Measurements from ENCODE around the gene CKAP5. TPM values are rescaled to one million over a fixed set of nuclear protein-coding genes. Genes with fewer than 3 reads are reported as not detected.

The CKAP5 gene
- polyA plus RNA-seq, 1 donor: 52.5 TPM

DNA sequence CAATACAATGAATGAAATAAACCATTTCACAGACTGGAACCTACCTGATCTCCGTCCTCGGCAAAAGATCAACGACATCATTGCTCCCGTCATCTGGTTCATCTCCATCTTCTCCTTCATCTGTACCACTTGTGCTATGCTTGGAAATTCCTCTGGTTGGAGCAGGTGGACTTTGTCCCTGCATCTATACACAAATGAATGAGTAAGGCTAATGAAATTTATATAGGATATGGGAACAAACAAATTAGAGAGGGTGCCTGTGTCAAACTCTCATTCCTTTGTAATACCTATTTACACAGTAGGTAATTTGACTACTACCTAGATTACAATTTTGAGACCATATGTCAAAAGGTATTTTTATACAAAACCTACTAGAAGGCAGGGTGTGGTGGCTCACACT is 67.7 kb downstream of the CKAP5 start:
- no peak overlapping the region for H3K4me3 ChIP-seq (ENCODE audit: low read length)
- DNase-seq: no peak
- WGBS (ENCODE audit: insufficient coverage, low lambda C conversion rate): no CpG with 5 or more reads among the region's 4 CpGs
- no peak overlapping the region for H3K27ac ChIP-seq (ENCODE audit: low read length)
- no peaks in the 10 kb centered on the region for H3K27me3 ChIP-seq (ENCODE audit: control insufficient read depth, insufficient read depth, low read length)
- H3K36me3 ChIP-seq (ENCODE audit: control insufficient read depth, insufficient read depth, low read length): peaks cover 56% of the 10 kb centered on the region
- no peaks in the 10 kb centered on the region for H3K9me3 ChIP-seq (ENCODE audit: control insufficient read depth, low read depth, low read length)
- H3K4me1 ChIP-seq (ENCODE audit: control insufficient read depth, insufficient read depth, low read length): no peaks in the 10 kb centered on the region

DNA sequence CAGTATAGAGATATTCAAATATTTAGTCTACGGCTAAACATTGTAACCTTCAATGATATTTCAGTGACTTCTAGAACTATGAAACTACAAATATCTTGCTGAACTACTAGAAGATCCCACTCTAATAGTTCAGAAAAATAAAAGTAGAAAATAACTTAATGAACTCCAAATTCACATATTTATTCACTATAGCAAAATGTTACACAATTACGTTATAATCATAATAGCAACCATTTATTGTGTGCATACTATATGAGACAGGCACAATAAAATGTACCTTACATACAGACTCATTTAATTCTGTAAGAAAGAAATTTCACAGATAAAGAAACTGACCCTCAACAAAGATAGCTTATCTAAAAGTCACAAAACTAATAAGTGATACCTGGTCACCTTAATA is 69.2 kb downstream of the CKAP5 start:
- Histone ChIP-seq H3K4me1 (ENCODE audit: control insufficient read depth, insufficient read depth, low read length) (no peaks in the 10 kb centered on the region), H3K27ac (ENCODE audit: low read length) (no peak overlapping the region), H3K27me3 (ENCODE audit: control insufficient read depth, insufficient read depth, low read length) (no peaks in the 10 kb centered on the region), H3K4me3 (ENCODE audit: low read length) (no peak overlapping the region), H3K36me3 (ENCODE audit: control insufficient read depth, insufficient read depth, low read length) (peaks cover 49% of the 10 kb centered on the region), H3K9me3 (ENCODE audit: control insufficient read depth, low read depth, low read length) (no peaks in the 10 kb centered on the region)
- WGBS (ENCODE audit: insufficient coverage, low lambda C conversion rate): 100% methylated on average over 2 of the region's 2 CpGs
- no peak for DNase-seq

DNA sequence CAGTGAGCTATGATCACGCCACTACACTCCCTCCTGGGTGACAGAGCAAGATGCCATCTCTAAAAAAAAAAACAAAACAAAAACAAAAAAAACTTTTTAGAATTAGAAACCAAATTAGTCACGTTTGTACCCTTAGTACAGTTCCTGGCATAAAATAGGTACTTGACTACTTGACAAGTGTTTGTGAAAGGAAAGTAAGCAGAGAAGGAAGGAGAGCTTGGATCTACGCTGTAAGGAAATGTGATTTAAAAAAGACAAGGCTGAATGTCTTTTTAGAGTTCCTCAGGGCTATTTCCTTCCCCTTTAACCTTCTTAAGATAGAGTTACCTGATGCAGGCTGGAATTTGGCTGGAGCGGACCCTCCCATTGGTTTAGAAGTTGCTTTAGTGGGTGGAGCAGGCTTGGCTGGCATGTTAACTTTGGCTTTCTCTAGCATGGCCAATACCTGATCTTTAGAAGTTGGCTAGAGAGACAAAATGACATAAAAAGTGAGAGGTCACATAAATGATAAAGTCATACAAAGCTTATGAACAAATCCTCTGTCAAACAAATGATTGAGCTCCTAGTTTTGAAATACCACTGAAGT is 76.4 kb downstream of the CKAP5 start:
- WGBS (ENCODE audit: insufficient coverage, low lambda C conversion rate): 100% methylated on average over 1 of the region's 4 CpGs
- DNase-seq: no peak
- no peak overlapping the region for H3K27ac ChIP-seq (ENCODE audit: low read length)
- no peaks in the 10 kb centered on the region for H3K27me3 ChIP-seq (ENCODE audit: control insufficient read depth, insufficient read depth, low read length)
- peaks cover 50% of the 10 kb centered on the region for H3K36me3 ChIP-seq (ENCODE audit: control insufficient read depth, insufficient read depth, low read length)
- no peak overlapping the region for H3K4me3 ChIP-seq (ENCODE audit: low read length)
- no peaks in the 10 kb centered on the region for H3K4me1 ChIP-seq (ENCODE audit: control insufficient read depth, insufficient read depth, low read length)
- H3K9me3 ChIP-seq (ENCODE audit: control insufficient read depth, low read depth, low read length): no peaks in the 10 kb centered on the region

DNA sequence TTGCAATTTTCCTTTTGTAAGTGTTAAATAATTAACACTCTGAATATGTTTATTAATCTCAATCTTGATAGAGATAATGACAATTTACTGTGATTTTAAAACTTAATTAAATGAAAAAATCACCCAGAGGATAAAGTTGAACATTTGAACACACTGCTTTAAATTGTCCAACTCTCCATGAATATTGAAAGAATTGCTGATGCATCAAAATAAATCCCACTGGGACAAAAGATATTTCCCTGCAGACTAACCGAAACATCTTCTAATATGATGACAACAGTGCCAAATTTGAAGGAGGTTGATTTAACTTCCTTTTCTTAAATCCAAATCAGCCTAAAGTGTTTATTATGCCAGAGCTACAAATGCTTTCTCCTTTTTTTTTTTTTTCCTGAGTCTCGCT is 79.4 kb downstream of the CKAP5 start:
- no CpG with 5 or more reads among the region's 2 CpGs for WGBS (ENCODE audit: insufficient coverage, low lambda C conversion rate)

DNA sequence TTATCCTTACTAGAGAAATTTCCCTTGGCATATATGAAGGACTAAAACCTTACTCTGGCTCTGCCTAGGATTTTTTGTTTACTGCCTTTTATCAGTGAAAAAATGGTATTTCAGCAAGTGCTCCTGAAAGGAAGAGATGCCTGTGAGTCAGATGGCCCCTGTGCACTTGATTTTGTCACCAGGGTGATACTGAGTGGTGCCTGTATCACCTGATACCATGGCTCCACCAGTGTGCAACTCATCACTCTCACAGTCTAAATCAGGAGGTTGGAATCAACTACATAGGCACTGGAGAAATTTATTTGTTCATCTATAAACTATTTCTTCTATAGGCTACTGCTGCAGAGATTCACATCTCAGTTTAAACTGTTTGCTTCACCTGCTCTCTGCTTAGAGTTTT is 83.8 kb downstream of the CKAP5 start:
- Histone ChIP-seq H3K27me3 (ENCODE audit: control insufficient read depth, insufficient read depth, low read length) (no peaks in the 10 kb centered on the region), H3K36me3 (ENCODE audit: control insufficient read depth, insufficient read depth, low read length) (peaks cover 70% of the 10 kb centered on the region), H3K9me3 (ENCODE audit: control insufficient read depth, low read depth, low read length) (no peaks in the 10 kb centered on the region), H3K4me1 (ENCODE audit: control insufficient read depth, insufficient read depth, low read length) (no peaks in the 10 kb centered on the region), H3K27ac (ENCODE audit: low read length) (no peak overlapping the region), H3K4me3 (ENCODE audit: low read length) (no peak overlapping the region)
- DNase-seq: no peak

More for the DNA sequence above, 79.4 kb downstream of the CKAP5 start:
- no peak for DNase-seq
- no peaks in the 10 kb centered on the region for H3K9me3 ChIP-seq (ENCODE audit: control insufficient read depth, low read depth, low read length)
- H3K27ac ChIP-seq (ENCODE audit: low read length): no peak overlapping the region
- no peaks in the 10 kb centered on the region for H3K27me3 ChIP-seq (ENCODE audit: control insufficient read depth, insufficient read depth, low read length)
- H3K4me1 ChIP-seq (ENCODE audit: control insufficient read depth, insufficient read depth, low read length): no peaks in the 10 kb centered on the region
- no peak overlapping the region for H3K4me3 ChIP-seq (ENCODE audit: low read length)
- peaks cover 71% of the 10 kb centered on the region for H3K36me3 ChIP-seq (ENCODE audit: control insufficient read depth, insufficient read depth, low read length)

DNA sequence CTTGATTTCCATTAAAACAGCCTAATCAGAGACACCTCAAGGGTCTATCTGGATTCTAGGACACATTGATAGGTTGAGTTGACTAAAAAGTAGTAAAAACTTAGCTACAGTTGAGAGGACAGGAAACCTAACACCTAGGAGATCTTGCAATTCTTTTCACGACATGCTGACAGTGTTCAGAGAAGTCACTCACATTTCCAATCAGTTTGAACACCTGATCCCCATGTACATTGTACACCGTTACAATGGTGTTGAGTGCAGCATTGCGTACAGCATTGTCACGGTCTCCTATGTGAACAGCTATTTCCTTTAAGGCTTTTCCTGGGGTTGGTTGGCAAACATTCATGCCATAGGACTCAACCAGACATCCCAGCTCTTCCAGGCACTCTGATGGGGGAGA is 84.3 kb downstream of the CKAP5 start:
- no peak for DNase-seq
- no peaks in the 10 kb centered on the region for H3K4me1 ChIP-seq (ENCODE audit: control insufficient read depth, insufficient read depth, low read length)
- H3K27me3 ChIP-seq (ENCODE audit: control insufficient read depth, insufficient read depth, low read length): no peaks in the 10 kb centered on the region
- H3K27ac ChIP-seq (ENCODE audit: low read length): no peak overlapping the region
- no peaks in the 10 kb centered on the region for H3K9me3 ChIP-seq (ENCODE audit: control insufficient read depth, low read depth, low read length)
- WGBS (ENCODE audit: insufficient coverage, low lambda C conversion rate): no CpG with 5 or more reads among the region's 4 CpGs
- no peak overlapping the region for H3K4me3 ChIP-seq (ENCODE audit: low read length)
- H3K36me3 ChIP-seq (ENCODE audit: control insufficient read depth, insufficient read depth, low read length): peaks cover 66% of the 10 kb centered on the region

DNA sequence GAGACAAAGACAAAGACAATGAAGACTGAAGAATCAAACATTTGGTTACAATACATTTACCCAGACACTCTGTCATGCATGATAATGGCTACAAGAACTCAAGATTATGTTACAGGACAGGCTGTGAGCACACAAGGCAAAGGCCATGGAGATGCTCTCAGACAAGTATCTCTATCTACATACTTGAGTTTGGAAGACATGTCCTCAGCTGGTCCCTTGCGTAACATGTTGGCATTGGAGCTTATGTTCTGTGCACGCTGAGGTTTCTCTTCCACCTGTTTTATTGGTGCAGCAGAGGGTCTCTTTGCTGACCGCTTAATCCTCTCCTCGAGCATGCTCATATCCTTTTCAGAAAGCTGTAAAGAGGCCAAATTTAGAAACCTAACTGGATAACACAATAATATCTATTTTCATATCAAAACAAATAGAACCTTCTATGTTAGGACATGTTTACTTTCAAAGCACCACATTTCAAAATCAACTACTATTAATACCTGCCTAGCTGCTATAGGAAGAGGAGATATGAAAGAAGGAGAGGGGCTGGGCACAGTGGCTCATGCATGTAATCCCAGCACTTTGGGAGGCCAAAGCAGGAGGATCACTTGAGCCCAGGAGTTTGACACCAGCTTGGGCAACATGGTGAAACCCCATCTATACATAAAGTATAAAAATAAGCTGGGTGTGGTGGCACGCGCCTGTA is 85.5 kb downstream of the CKAP5 start:
- no peak overlapping the region for H3K4me3 ChIP-seq (ENCODE audit: low read length)
- 100% methylated on average over 2 of the region's 6 CpGs for WGBS (ENCODE audit: insufficient coverage, low lambda C conversion rate)
- no peak for DNase-seq
- no peaks in the 10 kb centered on the region for H3K4me1 ChIP-seq (ENCODE audit: control insufficient read depth, insufficient read depth, low read length)
- H3K9me3 ChIP-seq (ENCODE audit: control insufficient read depth, low read depth, low read length): no peaks in the 10 kb centered on the region
- peaks cover 73% of the 10 kb centered on the region for H3K36me3 ChIP-seq (ENCODE audit: control insufficient read depth, insufficient read depth, low read length)
- no peak overlapping the region for H3K27ac ChIP-seq (ENCODE audit: low read length)
- H3K27me3 ChIP-seq (ENCODE audit: control insufficient read depth, insufficient read depth, low read length): no peaks in the 10 kb centered on the region

DNA sequence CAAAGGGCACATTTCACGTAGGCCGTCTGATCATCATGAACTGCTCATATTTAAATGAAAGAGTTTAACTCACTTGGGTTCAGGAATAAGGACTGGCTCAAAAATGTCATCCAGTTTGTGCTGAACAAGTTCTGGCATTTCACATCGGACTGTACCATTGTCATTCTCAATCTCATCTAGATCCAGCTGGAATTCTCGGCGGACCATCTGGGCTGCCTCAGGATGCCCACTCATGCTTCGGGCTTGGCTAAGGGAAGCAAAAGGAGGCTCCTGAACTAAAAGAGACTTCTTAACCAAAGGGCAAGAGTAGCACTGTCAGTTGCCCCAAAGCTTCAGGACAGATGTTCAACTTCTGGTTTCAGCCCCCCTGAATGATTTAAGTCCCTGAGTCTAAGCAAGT is 86.9 kb downstream of the CKAP5 start:
- H3K4me3 ChIP-seq (ENCODE audit: low read length): no peak overlapping the region
- H3K9me3 ChIP-seq (ENCODE audit: control insufficient read depth, low read depth, low read length): no peaks in the 10 kb centered on the region
- DNase-seq: no peak
- H3K4me1 ChIP-seq (ENCODE audit: control insufficient read depth, insufficient read depth, low read length): no peaks in the 10 kb centered on the region
- no peaks in the 10 kb centered on the region for H3K27me3 ChIP-seq (ENCODE audit: control insufficient read depth, insufficient read depth, low read length)
- WGBS (ENCODE audit: insufficient coverage, low lambda C conversion rate): no CpG with 5 or more reads among the region's 6 CpGs
- H3K36me3 ChIP-seq (ENCODE audit: control insufficient read depth, insufficient read depth, low read length): peaks cover 76% of the 10 kb centered on the region
- H3K27ac ChIP-seq (ENCODE audit: low read length): no peak overlapping the region

DNA sequence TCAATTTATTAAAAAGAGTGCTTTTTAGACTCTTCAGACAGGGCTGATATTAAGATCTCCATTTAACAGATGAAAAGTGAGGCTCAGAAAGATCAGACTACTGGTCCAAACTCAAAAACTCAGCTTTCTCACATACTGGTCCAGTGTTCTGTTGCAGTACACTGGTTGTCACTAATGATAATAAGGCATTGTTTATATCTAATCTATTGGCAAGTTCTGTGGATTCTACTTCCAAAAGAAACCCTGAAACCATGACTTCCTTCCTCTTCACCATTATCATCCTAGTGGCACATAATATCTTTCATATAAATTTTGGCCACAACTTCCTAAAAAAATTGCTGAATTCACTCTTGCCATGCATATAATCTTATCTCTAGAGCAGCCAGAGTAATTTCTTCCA is 90.1 kb downstream of the CKAP5 start:
- Histone ChIP-seq H3K9me3 (ENCODE audit: control insufficient read depth, low read depth, low read length) (no peaks in the 10 kb centered on the region), H3K27ac (ENCODE audit: low read length) (no peak overlapping the region), H3K4me3 (ENCODE audit: low read length) (no peak overlapping the region), H3K27me3 (ENCODE audit: control insufficient read depth, insufficient read depth, low read length) (no peaks in the 10 kb centered on the region), H3K4me1 (ENCODE audit: control insufficient read depth, insufficient read depth, low read length) (no peaks in the 10 kb centered on the region), H3K36me3 (ENCODE audit: control insufficient read depth, insufficient read depth, low read length) (peaks cover 70% of the 10 kb centered on the region)
- DNase-seq: no peak

DNA sequence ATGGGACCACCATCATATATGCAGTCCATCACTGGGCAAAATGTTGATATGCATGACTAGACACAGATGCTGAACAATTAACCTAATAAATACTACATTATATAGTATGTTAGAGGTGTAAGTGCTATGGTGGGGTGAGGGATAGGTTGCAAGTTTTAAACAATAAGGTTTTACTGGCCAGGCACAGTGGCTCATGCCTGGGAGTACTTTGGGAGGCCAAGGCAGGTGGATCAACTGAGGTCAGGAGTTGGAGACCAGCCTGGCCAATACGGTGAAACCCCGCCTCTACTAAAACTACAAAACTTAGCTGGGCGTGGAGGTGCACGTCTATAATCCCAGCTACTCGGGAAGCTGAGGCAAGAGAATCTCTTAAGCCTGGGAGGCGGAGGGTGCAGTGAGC is 98.9 kb downstream of the CKAP5 start:
- Histone ChIP-seq H3K4me3 (ENCODE audit: low read length) (no peak overlapping the region), H3K9me3 (ENCODE audit: control insufficient read depth, low read depth, low read length) (no peaks in the 10 kb centered on the region), H3K27me3 (ENCODE audit: control insufficient read depth, insufficient read depth, low read length) (no peaks in the 10 kb centered on the region), H3K36me3 (ENCODE audit: control insufficient read depth, insufficient read depth, low read length) (peaks cover 87% of the 10 kb centered on the region), H3K27ac (ENCODE audit: low read length) (no peak overlapping the region), H3K4me1 (ENCODE audit: control insufficient read depth, insufficient read depth, low read length) (no peaks in the 10 kb centered on the region)
- WGBS (ENCODE audit: insufficient coverage, low lambda C conversion rate): no CpG with 5 or more reads among the region's 6 CpGs
- DNase-seq: no peak

DNA sequence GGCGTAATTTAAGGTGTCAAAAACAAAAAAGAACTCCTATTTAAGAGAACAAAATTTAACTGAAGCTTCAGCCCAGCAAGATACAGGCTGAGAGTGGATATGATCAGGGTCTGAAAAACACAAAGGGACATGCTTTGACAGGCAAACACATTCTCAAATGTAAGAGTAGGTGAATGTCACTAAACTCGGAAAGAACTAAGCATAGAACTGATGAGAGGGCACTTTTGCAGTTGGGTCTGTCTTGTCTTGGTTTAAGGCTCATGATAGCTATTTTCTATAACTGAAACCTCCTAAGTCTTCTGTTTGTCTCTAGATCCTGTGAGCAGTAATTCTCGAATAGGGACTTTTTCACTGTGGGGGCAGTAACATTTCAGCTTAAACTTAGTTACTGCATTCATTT is 100.1 kb downstream of the CKAP5 start:
- no peaks in the 10 kb centered on the region for H3K27me3 ChIP-seq (ENCODE audit: control insufficient read depth, insufficient read depth, low read length)
- DNase-seq: no peak
- 100% methylated on average over 1 of the region's 3 CpGs for WGBS (ENCODE audit: insufficient coverage, low lambda C conversion rate)
- H3K36me3 ChIP-seq (ENCODE audit: control insufficient read depth, insufficient read depth, low read length): peaks cover 92% of the 10 kb centered on the region
- no peak overlapping the region for H3K4me3 ChIP-seq (ENCODE audit: low read length)
- H3K4me1 ChIP-seq (ENCODE audit: control insufficient read depth, insufficient read depth, low read length): no peaks in the 10 kb centered on the region
- no peak overlapping the region for H3K27ac ChIP-seq (ENCODE audit: low read length)
- no peaks in the 10 kb centered on the region for H3K9me3 ChIP-seq (ENCODE audit: control insufficient read depth, low read depth, low read length)
